Activated naive CD8-positive, alpha-beta T cell treated with anti-CD3 and anti-CD28 coated beads, Interleukin-2, amount 10 ng/mL, durations not matched to agents 7 days and 5 days (primary cell): ENCODE results near the gene RANBP1. TPM values are rescaled to one million over a fixed set of nuclear protein-coding genes. Genes with fewer than 3 reads are reported as not detected.

Source experiments
- ATAC-seq: fragments of 150-1000 bp; cut with Tn5 transposase; one replicate; pipeline ENCODE4 v1.10.0; 2021; ENCODE audit warnings: low read depth, moderate library complexity
- POLR2A ChIA-PET: fragments of 350-600 bp; sonication (Branson Sonifier 250); formaldehyde crosslinking; loops from one replicate; lab custom pipeline; 2021; ENCODE audit warnings: antibody characterized with exemption; lab: Charles Lee
- DNase-seq: peaks from one replicate; pipeline ENCODE4 v3.0.0; 2021
- H3K27ac Mint-ChIP-seq: one replicate; pipeline ENCODE4 v1.8.0; 2022; ENCODE audit warnings: mild to moderate bottlenecking, mixed read lengths
- H3K27me3 Mint-ChIP-seq: one replicate; pipeline ENCODE4 v1.8.0; 2022; ENCODE audit warnings: mild to moderate bottlenecking, moderate library complexity, mixed read lengths
- H3K36me3 Mint-ChIP-seq: one replicate; pipeline ENCODE4 v1.8.0; 2021; ENCODE audit warnings: mild to moderate bottlenecking, mixed read lengths
- H3K4me1 Mint-ChIP-seq: one replicate; pipeline ENCODE4 v1.8.0; 2021; ENCODE audit warnings: mixed read lengths
- H3K4me3 Mint-ChIP-seq: one replicate; pipeline ENCODE4 v1.8.0; 2022; ENCODE audit warnings: mild to moderate bottlenecking, moderate library complexity, mixed read lengths
- H3K9me3 Mint-ChIP-seq: one replicate; pipeline ENCODE4 v1.8.0; 2021; ENCODE audit warnings: mixed read lengths
- total RNA-seq, 2 experiments: library from RNA; stranded (reverse); gene quantifications; one replicate each; pipeline ENCODE4 v1.2.3, GENCODE V29; 2021

Gene RANBP1
- total RNA-seq, 2 experiments from 2014 or later, result 190 to 203 TPM

DNA sequence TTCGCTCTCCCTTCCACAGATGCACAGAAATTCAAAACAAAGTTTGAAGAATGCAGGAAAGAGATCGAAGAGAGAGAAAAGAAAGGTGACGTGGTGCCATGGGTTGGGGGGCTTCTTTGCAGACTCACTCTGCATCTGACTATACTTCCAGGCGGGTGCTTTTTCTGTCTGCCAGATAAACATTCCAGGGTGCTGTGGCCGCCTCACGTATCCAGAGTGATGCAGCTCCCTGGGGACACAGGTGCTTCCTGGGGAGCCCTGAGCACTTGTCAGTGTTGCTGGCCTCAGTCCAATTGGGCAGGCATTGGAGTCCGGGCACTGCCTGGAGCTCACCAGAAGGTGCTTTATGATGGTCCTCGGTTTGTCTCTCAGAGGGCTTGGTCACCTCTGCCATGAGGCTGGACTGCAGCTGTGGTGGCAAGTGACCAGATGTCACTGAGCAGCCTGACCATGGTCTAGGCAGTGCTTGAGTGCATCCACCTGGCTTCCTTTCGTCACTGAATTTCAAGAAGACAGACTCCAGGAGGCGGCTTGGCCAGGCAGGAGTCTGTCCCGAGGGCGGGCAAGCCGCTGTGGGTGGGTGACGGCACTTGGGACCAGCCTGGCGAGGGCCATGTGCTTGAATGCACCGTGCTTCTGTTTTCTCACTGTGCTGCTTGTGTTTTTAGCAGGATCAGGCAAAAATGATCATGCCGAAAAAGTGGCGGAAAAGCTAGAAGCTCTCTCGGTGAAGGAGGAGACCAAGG lies 10.6 kb downstream of the RANBP1 start:
- H3K27me3 Mint-ChIP-seq, result no peaks in the 10 kb centered on the region
- H3K27ac Mint-ChIP-seq, result no peak overlapping the region
- no peaks in the 10 kb centered on the region for H3K9me3 Mint-ChIP-seq
- H3K4me3 Mint-ChIP-seq, result no peak overlapping the region
- no peak for ATAC-seq
- H3K36me3 Mint-ChIP-seq, result peaks cover 9% of the 10 kb centered on the region
- POLR2A ChIA-PET, result interaction anchor here (1.1 kb wide), 1 partner anchor 156 kb away, joined by 3 read pairs; no protein-coding TSS in a partner anchor
- DNase-seq, result no peak
- H3K4me1 Mint-ChIP-seq, result peaks cover 13% of the 10 kb centered on the region

DNA sequence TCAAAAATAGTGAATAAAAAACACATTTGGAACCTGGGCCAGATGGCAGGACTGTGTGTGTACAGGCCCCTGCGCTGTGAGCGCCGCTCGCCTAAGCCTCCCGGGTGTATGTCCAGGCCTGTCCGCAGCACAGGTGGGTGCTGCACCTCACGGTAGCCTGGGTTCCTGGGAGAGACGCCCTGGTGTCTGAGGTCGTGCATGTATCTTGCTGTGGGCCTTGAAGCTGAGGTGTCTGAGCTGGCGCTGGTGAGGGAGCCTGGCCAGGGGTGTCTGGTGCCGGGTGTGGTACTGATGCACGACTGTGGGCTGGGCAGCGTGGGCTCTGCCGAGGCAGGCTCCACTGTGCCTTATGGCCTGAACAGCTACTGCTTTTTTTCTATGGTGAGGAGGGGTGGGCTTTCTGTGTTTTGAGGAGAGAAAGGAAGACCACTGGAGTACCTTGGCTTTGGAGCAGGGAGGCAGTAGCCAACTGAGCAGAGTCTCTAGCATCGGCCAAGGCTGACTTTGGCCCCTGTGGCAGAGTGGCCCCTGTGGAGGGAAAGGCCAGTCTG lies 11.5 kb downstream of the RANBP1 start:
- DNase-seq (no peak), ATAC-seq (no peak)
- H3K27ac Mint-ChIP-seq, result no peak overlapping the region
- no peak overlapping the region for H3K4me3 Mint-ChIP-seq
- no peaks in the 10 kb centered on the region for H3K27me3 Mint-ChIP-seq
- POLR2A ChIA-PET, result interaction anchor here (0.6 to 1.4 kb wide), 3 partner anchors 10 to 157 kb away, joined by 3 to 6 read pairs (median 4); partner anchors contain the start of gene TRMT2A
- peaks cover 5% of the 10 kb centered on the region for H3K36me3 Mint-ChIP-seq
- H3K9me3 Mint-ChIP-seq, result no peaks in the 10 kb centered on the region
- H3K4me1 Mint-ChIP-seq, result peaks cover 9% of the 10 kb centered on the region

DNA sequence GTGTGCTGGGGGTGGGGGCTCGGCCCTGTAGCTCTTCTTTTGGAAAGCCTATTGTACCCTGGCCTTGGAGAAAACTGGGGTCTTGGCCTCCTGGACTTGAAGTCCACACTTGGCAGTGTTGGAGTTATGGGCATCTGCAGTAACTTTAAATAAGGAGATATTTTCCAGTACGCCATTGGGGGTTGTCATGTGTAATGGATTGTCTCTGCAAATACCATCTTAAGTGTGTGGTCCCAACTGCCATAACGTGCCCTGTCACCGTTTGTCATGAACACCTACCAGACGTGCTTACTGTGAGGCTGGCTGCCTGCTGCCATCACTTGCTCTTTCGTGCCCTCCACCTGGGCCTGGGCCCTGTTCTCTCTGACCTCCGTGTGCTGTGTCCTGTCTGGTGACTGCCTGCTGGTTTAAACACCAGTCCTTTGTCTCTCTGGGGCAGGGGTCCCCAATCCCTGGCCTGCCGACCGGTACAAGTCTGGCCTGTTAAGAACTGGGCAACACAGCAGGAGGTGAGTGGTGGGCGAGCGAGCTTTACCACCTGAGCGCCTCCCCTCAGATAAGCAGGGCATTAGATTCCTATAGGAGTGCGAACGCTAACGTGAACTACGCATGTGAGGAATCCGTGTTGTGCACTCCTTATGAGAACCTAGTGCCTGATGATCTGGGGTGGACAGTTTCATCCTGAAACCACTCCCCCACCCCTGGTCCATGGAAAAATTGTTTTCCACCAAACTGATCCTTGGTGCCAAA lies 12.1 kb downstream of the RANBP1 start:
- H3K9me3 Mint-ChIP-seq, result no peaks in the 10 kb centered on the region
- H3K36me3 Mint-ChIP-seq, result peaks cover 5% of the 10 kb centered on the region
- H3K4me3 Mint-ChIP-seq, result no peak overlapping the region
- POLR2A ChIA-PET, result interaction anchor here (0.6 to 1.4 kb wide), 4 partner anchors 11 to 157 kb away, joined by 3 to 6 read pairs (median 4); partner anchors contain the start of gene TRMT2A
- DNase-seq, result no peak
- peaks cover 9% of the 10 kb centered on the region for H3K4me1 Mint-ChIP-seq
- no peak overlapping the region for H3K27ac Mint-ChIP-seq
- no peaks in the 10 kb centered on the region for H3K27me3 Mint-ChIP-seq
- ATAC-seq, result no peak

DNA sequence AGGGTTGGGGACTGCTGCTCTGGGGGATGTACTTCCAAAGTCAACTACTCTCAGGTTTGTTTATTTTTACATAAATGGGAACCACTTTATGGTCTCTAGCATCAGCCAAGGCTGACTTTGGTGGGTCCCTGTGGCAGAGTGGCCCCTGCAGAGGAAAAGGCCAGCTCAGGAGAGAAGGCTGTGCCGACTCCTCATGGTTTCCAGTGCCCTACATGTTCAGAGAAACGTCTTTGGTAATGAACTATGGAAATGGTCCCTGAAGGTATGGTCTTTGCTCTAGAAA lies 12.7 kb downstream of the RANBP1 start:
- no peaks in the 10 kb centered on the region for H3K27me3 Mint-ChIP-seq
- no peaks in the 10 kb centered on the region for H3K9me3 Mint-ChIP-seq
- POLR2A ChIA-PET, result interaction anchor here (1.1 to 1.4 kb wide), 2 partner anchors 11 to 19 kb away, joined by 3 to 6 read pairs; partner anchors contain the start of gene TRMT2A
- DNase-seq (no peak), ATAC-seq (no peak)
- no peak overlapping the region for H3K4me3 Mint-ChIP-seq
- H3K36me3 Mint-ChIP-seq, result peaks cover 5% of the 10 kb centered on the region
- H3K4me1 Mint-ChIP-seq, result peaks cover 9% of the 10 kb centered on the region
- peak overlapping the region; percentile 54 for H3K27ac Mint-ChIP-seq

DNA sequence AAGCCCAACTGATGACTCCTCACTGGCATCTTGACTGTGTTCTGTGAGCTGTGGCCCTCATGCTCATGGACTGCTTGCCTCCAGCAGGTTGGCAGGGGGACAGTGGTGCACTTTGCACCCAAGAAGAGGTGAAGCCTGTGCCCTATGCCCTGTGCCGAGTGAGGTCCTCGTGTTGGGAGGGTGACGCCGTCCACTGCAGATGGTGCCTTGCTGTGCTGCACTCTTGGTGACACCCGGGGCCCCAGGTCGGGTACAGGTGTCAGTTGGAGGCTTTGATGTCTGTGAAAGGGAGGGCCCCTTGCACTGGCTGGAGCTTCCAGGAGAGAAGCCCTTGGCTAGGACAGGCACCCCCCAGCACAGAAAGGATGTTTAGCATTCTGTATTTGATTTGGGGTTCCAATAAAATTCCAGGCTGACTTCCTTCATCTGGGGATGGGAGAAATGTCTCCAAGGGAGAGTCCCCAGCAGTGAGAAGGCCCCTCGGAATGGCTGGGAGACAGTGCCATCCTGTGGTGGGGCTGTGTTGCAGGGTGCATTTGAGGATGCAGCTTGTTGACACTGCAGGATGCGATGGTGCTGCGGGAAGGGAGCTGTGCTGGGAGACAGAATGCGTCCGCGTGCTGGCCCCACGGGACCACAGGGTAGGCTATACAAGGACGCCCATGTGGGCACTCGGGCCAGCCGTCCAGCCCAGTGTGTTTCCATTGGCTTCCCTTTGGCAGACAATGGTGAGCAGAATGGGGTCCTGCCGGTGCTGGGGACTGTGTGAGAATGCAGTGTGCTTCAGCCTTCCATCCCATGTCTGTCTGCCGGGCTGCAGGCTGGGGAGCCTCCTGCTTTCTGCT lies 13.2 kb downstream of the RANBP1 start:
- ATAC-seq (peak; percentile 38), DNase-seq (peak; percentile 69)
- Mint-ChIP-seq H3K27ac (peak overlapping the region; percentile 54), H3K9me3 (no peaks in the 10 kb centered on the region), H3K4me1 (peaks cover 9% of the 10 kb centered on the region), H3K27me3 (no peaks in the 10 kb centered on the region), H3K36me3 (peaks cover 3% of the 10 kb centered on the region), H3K4me3 (no peak overlapping the region)
- POLR2A ChIA-PET, result interaction anchor here (0.7 to 1.7 kb wide), 5 partner anchors 11 to 159 kb away, joined by 3 to 9 read pairs (median 4); partner anchors contain the start of genes TANGO2 and TRMT2A

DNA sequence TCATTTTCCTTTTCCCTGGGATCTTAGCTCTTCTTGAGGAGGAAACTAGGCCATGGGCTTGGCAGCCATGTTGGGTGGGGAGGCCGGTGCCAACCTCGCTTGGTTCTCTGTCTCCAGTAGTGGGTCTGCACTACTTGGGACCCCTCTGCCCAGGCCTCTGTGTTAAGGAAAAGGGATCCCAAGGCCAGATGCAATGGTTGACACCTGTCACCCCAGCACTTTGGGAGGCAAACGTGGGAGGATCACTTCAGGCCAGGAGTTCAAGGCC lies 13.8 kb downstream of the RANBP1 start:
- DNase-seq, result no peak
- H3K36me3 Mint-ChIP-seq, result peaks cover 3% of the 10 kb centered on the region
- H3K4me3 Mint-ChIP-seq, result no peak overlapping the region
- H3K9me3 Mint-ChIP-seq, result no peaks in the 10 kb centered on the region
- H3K27ac Mint-ChIP-seq, result no peak overlapping the region
- peaks cover 9% of the 10 kb centered on the region for H3K4me1 Mint-ChIP-seq
- ATAC-seq, result no peak
- POLR2A ChIA-PET, result interaction anchor here (0.7 to 1.7 kb wide), 4 partner anchors 12 to 159 kb away, joined by 3 to 9 read pairs (median 4); partner anchors contain the start of genes TANGO2 and TRMT2A
- no peaks in the 10 kb centered on the region for H3K27me3 Mint-ChIP-seq

DNA sequence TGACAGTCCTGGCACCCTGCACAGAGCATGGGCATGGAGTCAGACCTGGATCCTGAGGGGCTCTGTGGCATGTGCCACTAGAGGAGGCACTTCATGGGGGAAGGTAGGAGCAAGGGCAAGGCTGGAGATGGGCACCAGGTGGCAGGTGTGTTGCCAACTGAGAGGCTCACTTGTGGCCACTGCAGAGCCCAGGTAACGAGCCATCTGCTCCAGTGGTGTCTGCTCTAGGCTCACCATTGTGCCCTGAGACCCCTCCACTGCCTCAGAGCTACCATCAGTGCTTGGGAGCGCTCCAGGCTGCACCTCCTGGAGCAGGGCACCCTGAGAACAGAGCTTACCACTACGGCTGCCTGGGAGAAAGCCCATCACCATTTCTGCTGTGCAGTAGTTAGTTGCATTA lies 14.4 kb downstream of the RANBP1 start:
- Mint-ChIP-seq H3K4me3 (no peak overlapping the region), H3K27ac (no peak overlapping the region), H3K27me3 (no peaks in the 10 kb centered on the region), H3K36me3 (peaks cover 3% of the 10 kb centered on the region), H3K9me3 (no peaks in the 10 kb centered on the region), H3K4me1 (peaks cover 9% of the 10 kb centered on the region)
- ATAC-seq (no peak), DNase-seq (no peak)
- POLR2A ChIA-PET, result interaction anchor here (0.7 to 1.7 kb wide), 4 partner anchors 13 to 248 kb away, joined by 3 to 9 read pairs (median 4); partner anchors contain the start of genes TANGO2 and TRMT2A

DNA sequence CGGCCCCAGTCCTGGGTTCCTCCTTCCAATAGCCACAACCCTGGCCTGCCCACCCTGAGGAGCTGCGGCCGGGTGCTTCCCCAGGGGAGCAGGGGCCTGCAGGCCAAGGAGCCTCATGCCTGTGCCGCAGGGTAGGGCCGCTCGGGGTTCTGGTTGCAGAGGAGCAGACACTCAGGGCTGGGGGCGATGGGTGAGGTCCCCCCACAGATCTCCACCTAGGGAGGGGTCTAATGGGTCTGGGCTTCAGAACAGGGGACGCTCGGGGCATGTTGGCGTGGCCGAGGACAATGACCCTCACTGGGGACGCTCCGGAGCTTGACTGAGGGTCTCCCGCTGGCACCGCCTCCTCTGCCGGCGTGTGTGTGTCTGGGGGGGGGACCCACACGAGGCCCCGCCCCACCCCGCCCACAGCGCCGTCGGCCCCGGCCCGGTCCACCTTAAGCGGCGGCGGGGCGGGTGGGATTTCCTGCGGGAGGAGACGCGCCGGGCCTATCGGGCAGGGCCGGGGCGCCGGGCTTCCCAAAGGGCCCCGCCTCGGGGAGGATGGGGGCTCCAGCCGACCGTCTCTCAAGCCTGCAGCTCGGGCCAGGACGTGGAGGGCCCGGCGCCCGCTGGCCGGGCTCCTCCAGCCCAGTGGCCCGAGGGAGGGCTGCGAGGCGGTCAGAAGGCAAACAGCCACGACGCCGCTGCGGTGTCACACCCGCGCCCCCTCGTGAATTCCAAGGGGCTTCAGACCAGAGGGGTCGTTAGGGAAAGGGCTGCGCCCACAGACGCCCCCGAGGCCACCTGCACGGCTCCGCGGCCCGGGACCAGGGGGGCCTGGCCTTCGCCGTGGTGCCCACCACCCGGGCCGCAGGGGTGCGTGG lies 15.1 kb downstream of the RANBP1 start:
- Mint-ChIP-seq H3K9me3 (no peaks in the 10 kb centered on the region), H3K36me3 (peaks cover 2% of the 10 kb centered on the region), H3K4me1 (peaks cover 9% of the 10 kb centered on the region), H3K27ac (no peak overlapping the region), H3K4me3 (peak overlapping the region; percentile 60), H3K27me3 (no peaks in the 10 kb centered on the region)
- POLR2A ChIA-PET, result interaction anchor here (0.7 to 1.7 kb wide), 5 partner anchors 13 to 247 kb away, joined by 3 to 9 read pairs (median 3); partner anchors contain the start of genes TANGO2 and TRMT2A
- ATAC-seq (peak; percentile 54), DNase-seq (peak; percentile 81)

DNA sequence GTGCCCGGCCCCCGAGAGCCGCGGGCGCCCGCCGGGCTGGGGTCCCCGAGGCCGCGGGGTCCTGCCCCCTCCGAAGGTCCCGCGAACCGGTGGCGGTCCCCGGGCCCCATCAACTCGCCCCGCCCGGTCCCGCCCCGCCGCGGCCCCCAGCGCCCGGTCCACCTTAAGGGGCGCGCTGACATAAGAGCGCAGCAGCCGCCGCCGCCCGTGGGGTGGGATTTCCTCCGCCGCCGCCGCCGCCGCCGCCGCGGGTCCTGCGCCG lies 15.6 kb downstream of the RANBP1 start, which contains the start of gene ZDHHC8:
ZDHHC8 (plus strand) TSS at position 208 of the 262 bp plus-strand sequence. CDS start 144 bp downstream, outside the sequence.
- Mint-ChIP-seq H3K27me3 (no peaks in the 10 kb centered on the region), H3K9me3 (no peaks in the 10 kb centered on the region), H3K4me3 (peak within 1 kb of the TSS; percentile 68), H3K36me3 (no peaks in the 10 kb centered on the region), H3K27ac (peak within 1 kb of the TSS; percentile 12), H3K4me1 (peaks cover 11% of the 10 kb centered on the region)
- ATAC-seq, result peak; percentile 48
- DNase-seq, result no peak
- POLR2A ChIA-PET, result interaction anchor here (0.9 kb wide), 1 partner anchor 15 kb away, joined by 3 read pairs; the partner anchor contains the start of gene TRMT2A

DNA sequence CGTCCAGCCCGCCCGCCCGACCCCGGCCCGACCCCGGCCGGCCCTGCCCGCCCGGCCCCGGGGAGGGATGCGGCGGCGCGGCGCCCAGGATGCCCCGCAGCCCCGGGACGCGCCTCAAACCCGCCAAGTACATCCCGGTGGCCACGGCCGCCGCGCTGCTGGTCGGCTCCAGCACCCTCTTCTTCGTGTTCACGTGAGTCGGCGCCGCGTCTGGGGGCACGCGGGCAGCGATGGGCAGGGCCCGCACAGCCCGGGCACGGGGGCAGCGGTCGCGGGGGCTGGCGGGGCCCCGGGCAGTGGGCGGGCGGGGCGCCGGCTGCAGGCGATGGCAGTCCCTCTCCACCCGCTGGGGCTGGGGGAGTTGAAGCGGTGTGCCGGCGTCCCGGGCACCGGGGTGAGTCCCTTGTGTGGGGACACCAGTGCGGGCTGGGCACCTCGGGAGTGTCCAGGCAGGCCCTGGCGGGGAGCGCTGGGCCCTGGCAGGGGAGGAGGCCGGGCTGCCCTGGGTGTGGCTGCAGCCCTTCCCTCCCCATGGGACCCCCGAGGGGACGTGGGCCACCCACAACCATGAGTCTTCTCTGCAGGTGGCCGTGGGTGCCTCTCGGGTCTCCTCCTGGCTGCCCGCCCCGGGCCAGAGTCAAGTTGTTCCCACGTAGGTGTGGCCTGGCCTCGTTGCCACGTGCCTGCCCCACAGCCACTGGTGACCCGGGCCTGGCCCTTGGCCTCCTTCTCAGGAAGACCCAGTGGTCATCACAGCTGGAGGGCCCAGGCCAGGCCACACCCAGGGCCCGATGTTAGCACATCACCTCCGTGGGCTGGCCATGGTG lies 16.2 kb downstream of the RANBP1 start:
- no peaks in the 10 kb centered on the region for H3K9me3 Mint-ChIP-seq
- H3K27me3 Mint-ChIP-seq, result no peaks in the 10 kb centered on the region
- H3K36me3 Mint-ChIP-seq, result no peaks in the 10 kb centered on the region
- peak overlapping the region; percentile 68 for H3K4me3 Mint-ChIP-seq
- ATAC-seq (peak; percentile 5), DNase-seq (peak; percentile 59)
- peak overlapping the region; percentile 12 for H3K27ac Mint-ChIP-seq
- H3K4me1 Mint-ChIP-seq, result peaks cover 11% of the 10 kb centered on the region
- POLR2A ChIA-PET, result no interaction called here

DNA sequence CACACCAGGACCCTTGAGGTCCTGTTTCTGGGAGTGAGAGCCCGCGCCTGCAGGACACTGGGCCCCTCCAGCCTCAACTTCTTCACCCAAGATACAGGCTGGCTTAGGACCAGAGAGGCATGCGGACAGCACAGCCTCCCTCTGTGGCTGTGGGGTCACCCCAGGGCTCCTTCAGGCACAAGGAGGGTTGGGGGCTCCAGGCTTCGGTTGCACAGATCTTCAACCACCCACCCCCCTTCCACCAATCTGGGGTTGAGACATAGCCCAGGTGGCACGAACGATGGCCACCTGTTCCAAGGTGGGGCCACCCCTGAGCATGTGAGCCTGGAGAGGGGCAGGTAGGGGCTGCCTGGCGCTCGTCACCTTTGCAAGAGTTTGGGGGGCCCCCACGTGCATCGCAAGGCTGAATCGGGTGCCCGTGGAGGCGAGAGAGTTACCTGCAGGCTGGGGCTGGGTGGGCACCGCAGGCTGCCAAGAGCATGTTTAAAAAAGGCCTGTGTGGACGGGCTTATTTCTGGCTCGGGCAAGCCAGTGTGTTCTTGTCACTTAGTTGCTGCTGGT lies 16.9 kb downstream of the RANBP1 start:
- no peak for DNase-seq

More for the DNA sequence above, 16.9 kb downstream of the RANBP1 start:
- Mint-ChIP-seq H3K36me3 (no peaks in the 10 kb centered on the region), H3K4me3 (peak overlapping the region; percentile 68), H3K27me3 (no peaks in the 10 kb centered on the region), H3K9me3 (no peaks in the 10 kb centered on the region), H3K27ac (peak overlapping the region; percentile 12), H3K4me1 (peaks cover 12% of the 10 kb centered on the region)
- ATAC-seq, result no peak
- POLR2A ChIA-PET, result no interaction called here
